PFSK-1 (cell line): ENCODE data around the gene MX2.

ENCODE experiments used
- FOXP2 ChIP-seq: optimal IDR thresholded peaks from 2 replicates; pipeline ENCODE3; 2011; ENCODE audit warnings: borderline replicate concordance, control low read depth, inconsistent platforms; ENCODE audit not compliant: insufficient read depth; ENCODE audit errors: extremely low read length, extremely low read depth
- POLR2AphosphoS5 ChIP-seq: IDR thresholded peaks from 2 replicates; pipeline ENCODE4 v1.6.1; 2012; ENCODE audit warnings: low read depth, mild to moderate bottlenecking, control low read depth, low read length, moderate library complexity
- SIN3A ChIP-seq: IDR thresholded peaks from 2 replicates; pipeline ENCODE4 v1.6.1; 2012; ENCODE audit warnings: mild to moderate bottlenecking, low read length, moderate library complexity, borderline replicate concordance; ENCODE audit not compliant: insufficient read depth
- TAF1 ChIP-seq: IDR thresholded peaks from 2 replicates; pipeline ENCODE4 v1.6.1; 2012; ENCODE audit warnings: low read length, control low read depth, borderline replicate concordance; ENCODE audit not compliant: insufficient read depth
- TF ChIP-seq, protein P1 (sequence below), 2 experiments: IDR thresholded peaks; 2 replicates each; pipeline versions ENCODE4 v1.6.1 to v1.8.0; 2011 to 2012; ENCODE audit warnings: low read depth in 2 of 2, low read length in 2 of 2, control low read depth in 1 of 2, inconsistent platforms in 1 of 2, mild to moderate bottlenecking in 1 of 2, moderate library complexity in 1 of 2; ENCODE audit not compliant: insufficient read depth in 1 of 2

Gene MX2

DNA sequence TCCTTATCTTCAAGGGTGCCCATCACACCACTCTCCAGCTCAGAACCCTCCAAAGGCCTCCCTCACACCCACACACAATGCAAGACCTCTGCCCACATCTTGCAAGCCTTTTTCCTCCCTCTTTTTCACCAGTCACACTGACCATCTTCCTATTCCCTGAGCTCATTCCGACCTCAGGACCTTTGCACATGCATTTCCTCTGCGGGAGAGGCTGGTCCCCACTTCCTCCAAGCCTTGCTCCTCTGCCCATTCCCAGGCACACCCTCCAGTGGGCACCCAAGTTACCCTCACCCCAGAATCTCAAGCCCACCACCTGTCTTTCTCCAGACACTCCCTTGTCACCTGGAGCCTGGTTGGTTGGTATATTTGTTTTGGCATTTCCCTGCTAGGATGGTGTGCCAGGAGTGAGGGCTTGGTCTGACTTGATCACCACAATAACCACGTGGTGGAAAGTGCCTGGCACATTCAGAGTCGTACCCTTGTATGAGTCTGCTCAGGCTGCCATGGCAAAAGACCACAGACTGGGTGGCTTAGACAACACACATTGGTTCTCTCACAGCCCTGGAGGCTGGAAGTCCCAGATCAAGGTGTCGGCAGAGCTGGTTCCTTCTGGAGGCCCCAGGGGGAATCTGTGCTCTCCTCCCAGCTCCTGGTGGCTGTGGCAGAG lies 13.2 kb downstream of the MX2 start:
- TF ChIP-seq, protein P1, sequence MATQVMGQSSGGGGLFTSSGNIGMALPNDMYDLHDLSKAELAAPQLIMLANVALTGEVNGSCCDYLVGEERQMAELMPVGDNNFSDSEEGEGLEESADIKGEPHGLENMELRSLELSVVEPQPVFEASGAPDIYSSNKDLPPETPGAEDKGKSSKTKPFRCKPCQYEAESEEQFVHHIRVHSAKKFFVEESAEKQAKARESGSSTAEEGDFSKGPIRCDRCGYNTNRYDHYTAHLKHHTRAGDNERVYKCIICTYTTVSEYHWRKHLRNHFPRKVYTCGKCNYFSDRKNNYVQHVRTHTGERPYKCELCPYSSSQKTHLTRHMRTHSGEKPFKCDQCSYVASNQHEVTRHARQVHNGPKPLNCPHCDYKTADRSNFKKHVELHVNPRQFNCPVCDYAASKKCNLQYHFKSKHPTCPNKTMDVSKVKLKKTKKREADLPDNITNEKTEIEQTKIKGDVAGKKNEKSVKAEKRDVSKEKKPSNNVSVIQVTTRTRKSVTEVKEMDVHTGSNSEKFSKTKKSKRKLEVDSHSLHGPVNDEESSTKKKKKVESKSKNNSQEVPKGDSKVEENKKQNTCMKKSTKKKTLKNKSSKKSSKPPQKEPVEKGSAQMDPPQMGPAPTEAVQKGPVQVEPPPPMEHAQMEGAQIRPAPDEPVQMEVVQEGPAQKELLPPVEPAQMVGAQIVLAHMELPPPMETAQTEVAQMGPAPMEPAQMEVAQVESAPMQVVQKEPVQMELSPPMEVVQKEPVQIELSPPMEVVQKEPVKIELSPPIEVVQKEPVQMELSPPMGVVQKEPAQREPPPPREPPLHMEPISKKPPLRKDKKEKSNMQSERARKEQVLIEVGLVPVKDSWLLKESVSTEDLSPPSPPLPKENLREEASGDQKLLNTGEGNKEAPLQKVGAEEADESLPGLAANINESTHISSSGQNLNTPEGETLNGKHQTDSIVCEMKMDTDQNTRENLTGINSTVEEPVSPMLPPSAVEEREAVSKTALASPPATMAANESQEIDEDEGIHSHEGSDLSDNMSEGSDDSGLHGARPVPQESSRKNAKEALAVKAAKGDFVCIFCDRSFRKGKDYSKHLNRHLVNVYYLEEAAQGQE (IDR thresholded peaks at IDR 0.05; ENCODE audit: insufficient read depth in 1 of 2, low read depth in 2 of 2, low read length in 2 of 2), result no peak
- TF ChIP-seq POLR2AphosphoS5 (no peak), FOXP2 (no peak), SIN3A (no peak), TAF1 (no peak)

DNA sequence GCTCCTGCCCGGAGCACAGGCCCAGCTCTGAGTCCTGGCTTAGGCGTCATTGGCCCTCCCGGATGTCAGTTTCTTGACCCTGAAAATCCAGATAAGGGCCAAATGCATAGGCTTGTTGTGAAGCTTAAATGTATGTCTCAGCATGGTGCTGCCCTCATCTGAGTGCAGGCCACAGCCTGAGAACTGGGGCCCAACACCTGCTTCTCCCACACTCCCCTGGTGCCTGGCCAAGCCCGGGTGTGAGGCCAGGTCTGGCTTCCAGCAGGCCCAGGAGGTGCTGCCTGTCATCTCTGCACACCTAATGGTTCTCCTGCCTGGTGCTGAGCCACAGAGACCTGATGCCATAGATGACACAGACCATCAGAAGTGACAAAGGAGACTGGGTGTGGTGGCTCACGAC lies 14.0 kb downstream of the MX2 start:
- TF ChIP-seq POLR2AphosphoS5 (no peak), TAF1 (no peak), FOXP2 (no peak), SIN3A (no peak)
- TF ChIP-seq, protein P1 (IDR thresholded peaks at IDR 0.05; ENCODE audit: insufficient read depth in 1 of 2, low read depth in 2 of 2, low read length in 2 of 2), result no peak

DNA sequence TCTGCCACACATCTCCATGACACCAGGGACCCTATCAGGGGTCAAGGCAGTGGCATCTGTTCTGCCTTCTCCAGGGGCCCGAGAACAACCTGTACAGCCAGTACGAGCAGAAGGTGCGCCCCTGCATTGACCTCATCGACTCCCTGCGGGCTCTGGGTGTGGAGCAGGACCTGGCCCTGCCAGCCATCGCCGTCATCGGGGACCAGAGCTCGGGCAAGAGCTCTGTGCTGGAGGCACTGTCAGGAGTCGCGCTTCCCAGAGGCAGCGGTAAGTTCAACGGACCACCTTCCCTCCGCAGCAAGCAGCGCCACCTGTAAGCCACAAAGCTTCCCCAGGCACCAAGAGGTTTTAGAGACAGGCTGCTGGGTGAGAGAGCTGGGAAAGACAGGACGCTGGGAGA lies 15.9 kb downstream of the MX2 start:
- TF ChIP-seq SIN3A (no peak), TAF1 (no peak), FOXP2 (no peak), POLR2AphosphoS5 (no peak)
- TF ChIP-seq, protein P1 (IDR thresholded peaks at IDR 0.05; ENCODE audit: insufficient read depth in 1 of 2, low read depth in 2 of 2, low read length in 2 of 2), result no peak

DNA sequence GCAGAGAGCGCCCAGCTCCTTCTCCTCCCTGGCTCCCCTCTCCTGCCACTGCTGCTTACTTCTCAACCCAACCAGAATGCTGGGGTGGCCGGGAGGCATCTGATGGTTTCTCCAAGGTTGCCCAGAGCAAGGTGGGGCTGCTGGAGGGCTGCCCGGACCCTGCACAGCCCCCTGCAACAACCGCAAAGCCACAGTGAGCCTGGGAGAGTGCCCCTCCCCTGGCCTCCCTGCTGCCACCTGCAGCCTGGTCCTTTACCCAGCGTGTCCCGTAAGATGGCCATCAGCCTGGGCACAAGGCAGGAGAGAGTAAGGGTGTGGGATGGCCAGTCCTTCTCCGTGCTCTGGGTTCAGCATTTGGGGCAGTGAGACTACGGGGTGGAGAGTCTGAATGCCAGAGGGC lies 17.0 kb downstream of the MX2 start:
- TF ChIP-seq POLR2AphosphoS5, result no peak
- no peak for TF ChIP-seq SIN3A

DNA sequence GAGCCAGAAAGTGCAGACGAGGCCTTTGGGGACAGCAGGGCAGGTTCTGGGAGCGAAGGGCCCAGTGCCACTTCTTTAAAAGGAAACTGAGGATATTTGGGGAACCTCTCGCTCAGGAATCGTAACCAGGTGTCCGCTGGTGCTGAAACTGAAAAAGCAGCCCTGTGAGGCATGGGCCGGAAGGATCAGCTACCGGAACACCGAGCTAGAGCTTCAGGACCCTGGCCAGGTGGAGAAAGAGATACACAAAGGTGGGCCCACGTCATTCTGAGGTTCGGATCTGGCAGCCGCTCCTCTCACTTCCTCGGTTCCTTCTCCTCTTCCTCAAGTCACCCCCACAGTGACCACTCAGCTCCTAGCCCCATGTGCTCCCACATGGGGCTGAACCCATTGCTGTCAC lies 18.1 kb downstream of the MX2 start:
- TF ChIP-seq POLR2AphosphoS5 (no peak), SIN3A (no peak), FOXP2 (no peak), TAF1 (no peak)
- TF ChIP-seq, protein P1 (IDR thresholded peaks at IDR 0.05; ENCODE audit: insufficient read depth in 1 of 2, low read depth in 2 of 2, low read length in 2 of 2), result no peak

DNA sequence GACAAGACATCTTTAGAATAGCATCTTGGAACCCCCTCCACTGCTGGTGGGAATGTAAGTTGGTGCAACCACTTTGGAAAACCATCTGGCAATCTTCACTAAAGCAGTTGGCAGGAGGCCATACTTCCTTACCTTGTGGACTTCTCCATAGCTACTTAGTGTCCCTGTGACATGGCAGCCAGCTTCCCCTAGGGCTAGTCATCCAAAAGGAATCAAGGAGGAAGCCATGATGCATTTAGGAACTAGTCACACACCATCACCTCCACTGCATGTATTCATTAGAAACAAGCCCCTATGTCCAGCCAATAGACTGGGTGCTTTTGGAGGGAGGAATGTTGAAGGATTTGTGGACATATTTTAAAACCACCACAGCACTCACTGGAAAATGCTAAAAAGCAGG lies 19.9 kb downstream of the MX2 start:
- TF ChIP-seq, protein P1 (IDR thresholded peaks at IDR 0.05; ENCODE audit: insufficient read depth in 1 of 2, low read depth in 2 of 2, low read length in 2 of 2), result no peak
- TF ChIP-seq FOXP2 (no peak), SIN3A (no peak), TAF1 (no peak), POLR2AphosphoS5 (no peak)
